GM21528 (cell line): ENCODE results near the gene PRSS58.

ENCODE experiments used
- ATAC-seq: cut with Tn5 transposase; IDR thresholded peaks from one replicate; pipeline ENCODE4 v1.9.1; 2021; ENCODE audit warnings: mild to moderate bottlenecking, moderate library complexity; ENCODE audit not compliant: unreplicated experiment, low FRiP score

Gene PRSS58

DNA sequence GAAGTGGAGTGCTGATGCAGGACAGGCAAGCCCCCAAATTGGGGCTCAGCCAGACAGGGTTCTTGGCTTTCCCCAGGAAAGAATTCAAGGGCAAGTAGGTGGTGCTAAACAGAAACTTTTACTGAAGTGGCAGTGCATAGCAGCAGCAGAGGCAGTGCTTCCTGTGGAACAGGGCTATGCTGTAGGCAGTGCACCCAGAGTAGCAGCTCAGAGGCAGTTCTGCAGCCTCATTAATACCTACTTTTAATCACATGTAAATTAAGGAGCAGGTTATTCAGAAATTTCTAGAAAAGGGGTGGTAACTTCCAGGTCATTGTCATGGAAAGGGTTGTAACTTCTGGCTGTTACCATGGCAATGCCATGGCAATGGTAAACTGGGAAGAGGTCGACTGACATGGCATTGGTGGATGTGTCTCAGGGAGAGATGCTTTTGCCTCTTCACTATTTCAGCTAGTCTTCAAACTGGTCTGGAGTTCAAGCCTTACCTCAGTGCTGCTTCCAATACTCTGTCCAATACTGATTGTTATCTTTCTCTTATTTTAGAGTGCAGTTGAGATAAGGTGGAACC lies 29.2 kb downstream of the PRSS58 start:
- no peak for ATAC-seq
